OCI-LY7 (cell line): ENCODE results near the gene PCDH8. TPM values are rescaled to one million over a fixed set of nuclear protein-coding genes. Genes with fewer than 3 reads are reported as not detected.

ENCODE experiments used
- BruUV-seq: library from RNA; stranded (reverse); fragments of 400-500 nt; replicated peaks from 2 replicates; lab custom pipeline; 2021; lab: Mats Ljungman, UMichigan
- CTCF ChIA-PET: fragments of 300-600 bp; sonication (Branson Sonifier 250); formaldehyde crosslinking; loops from one replicate; lab custom pipeline; 2022; ENCODE audit warnings: antibody characterized with exemption; ENCODE audit not compliant: unreplicated experiment; lab: Charles Lee
- POLR2A ChIA-PET: fragments of 300-600 bp; sonication (Branson Sonifier 250); formaldehyde crosslinking; loops from one replicate; lab custom pipeline; 2022; ENCODE audit warnings: antibody characterized with exemption; lab: Charles Lee
- DNase-seq: peaks from one replicate; pipeline ENCODE4 v3.0.0-alpha.2; 2015; ENCODE audit warnings: low spot score
- H2AFZ ChIP-seq: fragments of 200-600 bp; sonication (generic), shearing (Covaris generic); 2 replicates; pipeline ENCODE4 v1.6.1; 2014; ENCODE audit warnings: mild to moderate bottlenecking, antibody characterized with exemption, low read length, moderate library complexity
- H3K27ac ChIP-seq: fragments of 200-600 bp; sonication (generic); 2 replicates; pipeline ENCODE4 v1.5.1; 2014; ENCODE audit warnings: mixed run types, low read depth, mild to moderate bottlenecking, moderate library complexity, low read length, inconsistent platforms; ENCODE audit not compliant: poor library complexity, severe bottlenecking
- H3K36me3 ChIP-seq: fragments of 200-600 bp; sonication (generic); 2 replicates; pipeline ENCODE4 v1.6.1; 2014; ENCODE audit warnings: mild to moderate bottlenecking, antibody characterized with exemption, low read length, moderate library complexity, mixed read lengths; ENCODE audit not compliant: insufficient read depth
- H3K4me1 ChIP-seq: fragments of 200-600 bp; sonication (generic); 2 replicates; pipeline ENCODE4 v1.5.1; 2014; ENCODE audit warnings: mild to moderate bottlenecking, low read length; ENCODE audit not compliant: insufficient read depth, poor library complexity, severe bottlenecking
- H3K4me2 ChIP-seq: fragments of 200-600 bp; sonication (generic); 2 replicates; pipeline ENCODE4 v1.6.1; 2014; ENCODE audit warnings: mild to moderate bottlenecking, low read length
- H3K4me3 ChIP-seq: fragments of 200-600 bp; sonication (generic); 2 replicates; pipeline ENCODE4 v1.5.1; 2014; ENCODE audit warnings: mild to moderate bottlenecking, low read depth, low read length; ENCODE audit not compliant: poor library complexity, severe bottlenecking
- H3K79me2 ChIP-seq: fragments of 200-600 bp; sonication (generic); 2 replicates; pipeline ENCODE4 v1.6.1; 2016; ENCODE audit warnings: low read depth, mild to moderate bottlenecking, low read length, moderate library complexity, mixed read lengths; ENCODE audit not compliant: insufficient read depth
- H3K9me2 ChIP-seq: fragments of 200-600 bp; sonication (generic); 2 replicates; pipeline ENCODE4 v1.6.1; 2016; ENCODE audit warnings: mild to moderate bottlenecking, low read length, mixed read lengths; ENCODE audit not compliant: insufficient read depth
- H3K9me3 ChIP-seq: fragments of 200-600 bp; sonication (generic); 2 replicates; pipeline ENCODE4 v1.6.1; 2014; ENCODE audit warnings: mild to moderate bottlenecking, mixed run types, low read length, mixed read lengths
- H4K20me1 ChIP-seq: fragments of 200-600 bp; sonication (generic); 2 replicates; pipeline ENCODE4 v1.6.1; 2014; ENCODE audit warnings: mild to moderate bottlenecking, antibody characterized with exemption, low read length, moderate library complexity, mixed read lengths; ENCODE audit not compliant: insufficient read depth
- CTCF ChIP-seq: fragments of 200-600 bp; sonication (generic); conservative IDR thresholded peaks from 2 replicates; pipeline ENCODE4 v1.5.1; 2014; ENCODE audit warnings: mild to moderate bottlenecking, antibody characterized with exemption, low read length, moderate library complexity, mixed read lengths
- EZH2phosphoT487 ChIP-seq: fragments of 200-600 bp; sonication (generic); IDR thresholded peaks from 2 replicates; pipeline ENCODE4 v1.6.1; 2018; ENCODE audit warnings: low read depth, borderline replicate concordance, mild to moderate bottlenecking, mixed run types, antibody characterized with exemption, low read length, moderate library complexity, mixed read lengths
- intact Hi-C: fragments of 100-400 bp; cut with micrococcal nuclease; formaldehyde crosslinking; loops from one replicate; pipeline ENCODE4 v1.10.0; 2022; ENCODE audit not compliant: unreplicated experiment
- total RNA-seq, 2 experiments: library from RNA; depleted of rRNA in 1 of 2; stranded (reverse); fragments of >200 nt in 1 of 2; shearing (Covaris generic) in 1 of 2; gene quantifications; 2 replicates each; pipeline ENCODE4 v1.2.3, GENCODE V29; 2014 to 2022

PCDH8 gene
- total RNA-seq, 2 experiments from 2014 or later: not detected

- CTCF ChIA-PET: no interaction called here
These were observed 9.9 kb downstream of the PCDH8 start for GRCh38 chr13:52838433-52839107.

GRCh38 chr13:52837850-52838249 is 10.6 kb downstream of the PCDH8 start:
- Histone ChIP-seq H3K79me2 (no peaks in the 10 kb centered on the region), H3K9me3 (no peaks in the 10 kb centered on the region), H3K9me2 (no peaks in the 10 kb centered on the region), H3K27ac (no peak overlapping the region), H4K20me1 (no peaks in the 10 kb centered on the region), H3K4me2 (no peak overlapping the region), H3K4me3 (no peak overlapping the region), H2AFZ (no peak overlapping the region), H3K4me1 (no peaks in the 10 kb centered on the region), H3K36me3 (no peaks in the 10 kb centered on the region)
- POLR2A ChIA-PET: no interaction called here
- CTCF ChIA-PET: no interaction called here
- no TSS peak for BruUV-seq
- intact Hi-C loops: no loop called here
- TF ChIP-seq CTCF (no peak), EZH2phosphoT487 (no peak)
- no peak for DNase-seq

More at GRCh38 chr13:52838433-52839107, 9.9 kb downstream of the PCDH8 start:
- H3K27ac ChIP-seq: no peak overlapping the region
- POLR2A ChIA-PET: no interaction called here
- H3K79me2 ChIP-seq: no peaks in the 10 kb centered on the region
- H3K9me3 ChIP-seq: no peaks in the 10 kb centered on the region
- no peak overlapping the region for H3K4me3 ChIP-seq
- no peaks in the 10 kb centered on the region for H3K36me3 ChIP-seq
- H3K9me2 ChIP-seq: no peaks in the 10 kb centered on the region
- TF ChIP-seq EZH2phosphoT487 (no peak), CTCF (no peak)
- no TSS peak for BruUV-seq
- no peak overlapping the region for H2AFZ ChIP-seq
- no peak for DNase-seq
- no peak overlapping the region for H3K4me2 ChIP-seq
- no peaks in the 10 kb centered on the region for H3K4me1 ChIP-seq
- intact Hi-C loops: no loop called here
- H4K20me1 ChIP-seq: no peaks in the 10 kb centered on the region

GRCh38 chr13:52835071-52835839 is 13.2 kb downstream of the PCDH8 start:
- Histone ChIP-seq H2AFZ (no peak overlapping the region), H4K20me1 (no peaks in the 10 kb centered on the region), H3K9me3 (no peaks in the 10 kb centered on the region), H3K79me2 (no peaks in the 10 kb centered on the region), H3K4me3 (no peak overlapping the region), H3K4me1 (no peaks in the 10 kb centered on the region), H3K9me2 (no peaks in the 10 kb centered on the region), H3K27ac (no peak overlapping the region), H3K36me3 (no peaks in the 10 kb centered on the region), H3K4me2 (no peak overlapping the region)
- TF ChIP-seq EZH2phosphoT487: no peak
- BruUV-seq: no TSS peak
- no peak for DNase-seq
- intact Hi-C loops: no loop called here
- POLR2A ChIA-PET: interaction anchor here (0.7 kb wide), 1 partner anchor 26 kb away, joined by 3 read pairs; no protein-coding TSS in a partner anchor
- CTCF ChIA-PET: no interaction called here
